Measurements from ENCODE around the gene AMPD3. TPM values are rescaled to one million over a fixed set of nuclear protein-coding genes. Genes with fewer than 3 reads are reported as not detected.

AMPD3 gene
- total and polyA plus RNA-seq, 2 donors (not counting 1 experiment from before 2014, with no cell fraction given), result 40.1 to 85.5 TPM

GRCh38 chr11:10429526-10429925 lies 25.5 kb upstream of the AMPD3 start:
- peaks cover 6% of the 10 kb centered on the region for H3K27me3 Mint-ChIP-seq
- H3K4me3 Mint-ChIP-seq, result no peak overlapping the region
- H3K9ac ChIP-seq (ENCODE audit: low read length), result no peak overlapping the region
- H4K20me1 ChIP-seq (ENCODE audit: control insufficient read depth, insufficient read depth, low read length, poor library complexity, severe bottlenecking), result no peaks in the 10 kb centered on the region
- H3K4me3 ChIP-seq (ENCODE audit: control extremely low read depth in 1 of 5, extremely low read depth in 1 of 5, insufficient read depth in 1 of 5, low read depth in 2 of 5, low read length in 4 of 5), result no peak overlapping the region
- H3K9me3 Mint-ChIP-seq (ENCODE audit: insufficient read depth), result no peaks in the 10 kb centered on the region
- ATAC-seq (ENCODE audit: low read depth) (no peak), DNase-seq (no peak)
- 100% methylated on average over 1 of the region's 2 CpGs for WGBS (ENCODE audit: insufficient coverage)
- H3K79me2 ChIP-seq (ENCODE audit: control insufficient read depth, insufficient read depth, low read length), result no peaks in the 10 kb centered on the region
- TF ChIP-seq CTCF (IDR thresholded peaks at IDR 0.05) (no peak), EZH2 (IDR thresholded peaks at IDR 0.05; ENCODE audit: borderline replicate concordance, insufficient read depth, low read depth, low read length, poor library complexity, severe bottlenecking) (no peak)
- POLR2A ChIA-PET, result no interaction called here
- peaks cover 5 to 10% (median 5%) of the 10 kb centered on the region in 3 donors for H3K9me3 ChIP-seq (ENCODE audit: control extremely low read depth in 1 of 3, control insufficient read depth in 2 of 3, insufficient read depth in 1 of 3, low read length in 2 of 3)
- CTCF ChIA-PET, result interaction anchor here (1.0 to 2.7 kb wide), 6 partner anchors 13 to 224 kb away, joined by 3 to 13 read pairs (median 3); no protein-coding TSS in a partner anchor
- H3K4me1 ChIP-seq (ENCODE audit: control insufficient read depth in 2 of 2, insufficient read depth in 2 of 2, low read length in 2 of 2), result no peaks in the 10 kb centered on the region
- no peaks in the 10 kb centered on the region for H3K36me3 ChIP-seq (replicated peaks in 1 of 2; ENCODE audit: control extremely low read depth in 1 of 2, control insufficient read depth in 1 of 2, extremely low read depth in 1 of 2, insufficient read depth in 2 of 2, low read length in 1 of 2)
- no peak overlapping the region for H3K4me2 ChIP-seq (replicated peaks; ENCODE audit: low read depth, low read length, poor library complexity, severe bottlenecking)
- no peak overlapping the region for H2AFZ ChIP-seq (ENCODE audit: insufficient read depth, low read depth, low read length, poor library complexity, severe bottlenecking)
- no peak overlapping the region for H3K27ac ChIP-seq (ENCODE audit: low read length in 2 of 2)
- intact Hi-C loops (cut with micrococcal nuclease), result no loop called here
- H3K4me1 Mint-ChIP-seq, result no peaks in the 10 kb centered on the region
- peaks cover 0 to 4% (median 0%) of the 10 kb centered on the region in 4 experiments for H3K27me3 ChIP-seq (replicated peaks in 1 of 4; ENCODE audit: control extremely low read depth in 1 of 4, control insufficient read depth in 3 of 4, insufficient read depth in 4 of 4, low read length in 3 of 4)
- no peak overlapping the region for H3K27ac Mint-ChIP-seq

- Histone ChIP-seq H3K27ac (ENCODE audit: low read length in 2 of 2) (no peak overlapping the region), H3K4me2 (replicated peaks; ENCODE audit: low read depth, low read length, poor library complexity, severe bottlenecking) (no peak overlapping the region), H3K4me3 (ENCODE audit: control extremely low read depth in 1 of 5, extremely low read depth in 1 of 5, insufficient read depth in 1 of 5, low read depth in 2 of 5, low read length in 4 of 5) (no peak overlapping the region), H3K9ac (ENCODE audit: low read length) (no peak overlapping the region), H3K36me3 (replicated peaks in 1 of 2; ENCODE audit: control extremely low read depth in 1 of 2, control insufficient read depth in 1 of 2, extremely low read depth in 1 of 2, insufficient read depth in 2 of 2, low read length in 1 of 2) (no peaks in the 10 kb centered on the region), H3K9me3 (ENCODE audit: control extremely low read depth in 1 of 3, control insufficient read depth in 2 of 3, insufficient read depth in 1 of 3, low read length in 2 of 3) (peaks cover 0 to 5% (median 5%) of the 10 kb centered on the region in 3 donors), H2AFZ (ENCODE audit: insufficient read depth, low read depth, low read length, poor library complexity, severe bottlenecking) (no peak overlapping the region), H3K79me2 (ENCODE audit: control insufficient read depth, insufficient read depth, low read length) (no peaks in the 10 kb centered on the region), H3K4me1 (ENCODE audit: control insufficient read depth in 2 of 2, insufficient read depth in 2 of 2, low read length in 2 of 2) (no peaks in the 10 kb centered on the region), H3K27me3 (replicated peaks in 1 of 4; ENCODE audit: control extremely low read depth in 1 of 4, control insufficient read depth in 3 of 4, insufficient read depth in 4 of 4, low read length in 3 of 4) (no peaks in the 10 kb centered on the region), H4K20me1 (ENCODE audit: control insufficient read depth, insufficient read depth, low read length, poor library complexity, severe bottlenecking) (no peaks in the 10 kb centered on the region)
- intact Hi-C loops (cut with micrococcal nuclease), result no loop called here
- TF ChIP-seq EZH2 (IDR thresholded peaks at IDR 0.05; ENCODE audit: borderline replicate concordance, insufficient read depth, low read depth, low read length, poor library complexity, severe bottlenecking) (no peak), CTCF (IDR thresholded peaks at IDR 0.05) (no peak)
- WGBS (ENCODE audit: insufficient coverage), result no CpG with 5 or more reads among the region's 1 CpG
- Mint-ChIP-seq H3K4me1 (peaks cover 8% of the 10 kb centered on the region), H3K27ac (no peak overlapping the region), H3K4me3 (no peak overlapping the region), H3K9me3 (ENCODE audit: insufficient read depth) (no peaks in the 10 kb centered on the region), H3K27me3 (peaks cover 6% of the 10 kb centered on the region)
- POLR2A ChIA-PET, result no interaction called here
- no peak for DNase-seq
- CTCF ChIA-PET, result interaction anchor here (1.0 kb wide), 1 partner anchor 18 kb away, joined by 4 read pairs; no protein-coding TSS in a partner anchor
- ATAC-seq (ENCODE audit: low read depth), result no peak
Measured at GRCh38 chr11:10432493-10432892, 22.6 kb upstream of the AMPD3 start.
